HEK293 (cell line): ENCODE results near the gene ABHD10.

Experiments used
- SP2 ChIP-seq: fragments of 450-650 bp; formaldehyde crosslinking; IDR thresholded peaks from 2 replicates; pipeline ENCODE4 v1.5.1; 2016; ENCODE audit warnings: missing biosample characterization, missing genetic modification characterization
- ZNF37A ChIP-seq: fragments of 450-650 bp; IDR thresholded peaks from 2 replicates; pipeline ENCODE4 v1.5.1; 2018; ENCODE audit warnings: missing biosample characterization, missing genetic modification characterization
- ZNF473 ChIP-seq: fragments of 450-650 bp; formaldehyde crosslinking; IDR thresholded peaks from 2 replicates; pipeline ENCODE4 v1.5.1; 2017; ENCODE audit warnings: missing biosample characterization, missing genetic modification characterization
- ZNF621 ChIP-seq: fragments of 450-650 bp; formaldehyde crosslinking; IDR thresholded peaks from 2 replicates; pipeline ENCODE4 v1.5.1; 2017; ENCODE audit warnings: missing biosample characterization, missing genetic modification characterization
- TF ChIP-seq, protein P1 (sequence below): sonication (generic); formaldehyde crosslinking; IDR thresholded peaks from 2 replicates; pipeline ENCODE4 v1.8.1; 2022; ENCODE audit warnings: mild to moderate bottlenecking, moderate library complexity, missing genetic modification reagents
- TF ChIP-seq, protein P2 (sequence below): fragments of 450-650 bp; formaldehyde crosslinking; IDR thresholded peaks from 2 replicates; pipeline ENCODE4 v1.5.1; 2016; ENCODE audit warnings: missing biosample characterization, missing genetic modification characterization

DNA sequence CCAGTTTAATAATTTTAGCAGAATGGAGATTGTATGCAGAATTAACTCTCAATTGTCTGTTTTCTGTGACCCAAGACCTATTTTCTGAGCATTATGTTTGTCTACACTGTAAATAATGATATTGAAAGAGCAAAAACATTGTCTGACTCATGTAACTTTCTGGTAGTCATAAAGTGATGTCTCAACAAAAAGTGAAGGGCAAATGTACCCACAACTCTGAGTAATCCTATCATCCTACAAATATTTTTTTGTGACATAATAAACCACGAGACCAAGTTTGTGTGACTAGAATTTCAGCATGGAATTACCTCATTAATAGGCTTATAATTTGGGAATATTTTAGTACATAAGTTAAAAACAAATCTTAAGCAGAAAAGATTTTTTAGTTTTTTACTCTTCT, 15.4 kb upstream of the ABHD10 start:
- TF ChIP-seq, protein P1, sequence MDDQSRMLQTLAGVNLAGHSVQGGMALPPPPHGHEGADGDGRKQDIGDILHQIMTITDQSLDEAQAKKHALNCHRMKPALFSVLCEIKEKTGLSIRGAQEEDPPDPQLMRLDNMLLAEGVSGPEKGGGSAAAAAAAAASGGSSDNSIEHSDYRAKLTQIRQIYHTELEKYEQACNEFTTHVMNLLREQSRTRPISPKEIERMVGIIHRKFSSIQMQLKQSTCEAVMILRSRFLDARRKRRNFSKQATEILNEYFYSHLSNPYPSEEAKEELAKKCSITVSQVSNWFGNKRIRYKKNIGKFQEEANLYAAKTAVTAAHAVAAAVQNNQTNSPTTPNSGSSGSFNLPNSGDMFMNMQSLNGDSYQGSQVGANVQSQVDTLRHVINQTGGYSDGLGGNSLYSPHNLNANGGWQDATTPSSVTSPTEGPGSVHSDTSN = no peak
- TF ChIP-seq, protein P2, sequence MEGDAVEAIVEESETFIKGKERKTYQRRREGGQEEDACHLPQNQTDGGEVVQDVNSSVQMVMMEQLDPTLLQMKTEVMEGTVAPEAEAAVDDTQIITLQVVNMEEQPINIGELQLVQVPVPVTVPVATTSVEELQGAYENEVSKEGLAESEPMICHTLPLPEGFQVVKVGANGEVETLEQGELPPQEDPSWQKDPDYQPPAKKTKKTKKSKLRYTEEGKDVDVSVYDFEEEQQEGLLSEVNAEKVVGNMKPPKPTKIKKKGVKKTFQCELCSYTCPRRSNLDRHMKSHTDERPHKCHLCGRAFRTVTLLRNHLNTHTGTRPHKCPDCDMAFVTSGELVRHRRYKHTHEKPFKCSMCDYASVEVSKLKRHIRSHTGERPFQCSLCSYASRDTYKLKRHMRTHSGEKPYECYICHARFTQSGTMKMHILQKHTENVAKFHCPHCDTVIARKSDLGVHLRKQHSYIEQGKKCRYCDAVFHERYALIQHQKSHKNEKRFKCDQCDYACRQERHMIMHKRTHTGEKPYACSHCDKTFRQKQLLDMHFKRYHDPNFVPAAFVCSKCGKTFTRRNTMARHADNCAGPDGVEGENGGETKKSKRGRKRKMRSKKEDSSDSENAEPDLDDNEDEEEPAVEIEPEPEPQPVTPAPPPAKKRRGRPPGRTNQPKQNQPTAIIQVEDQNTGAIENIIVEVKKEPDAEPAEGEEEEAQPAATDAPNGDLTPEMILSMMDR = no peak
- TF ChIP-seq ZNF473 (tag by site-specific recombination) (no peak), ZNF37A (tag by site-specific recombination) (no peak), ZNF621 (tag by site-specific recombination) (no peak), SP2 (tag by site-specific recombination) (no peak)
